ENCODE results near the gene FLT3.

GRCh38 chr13:28044608-28045007, 55.8 kb downstream of the FLT3 start:
- TF ChIP-seq EZH2phosphoT487 (conservative IDR thresholded peaks at IDR 0.05; ENCODE audit: low read length) = no peak
- TF ChIP-seq, protein P1, sequence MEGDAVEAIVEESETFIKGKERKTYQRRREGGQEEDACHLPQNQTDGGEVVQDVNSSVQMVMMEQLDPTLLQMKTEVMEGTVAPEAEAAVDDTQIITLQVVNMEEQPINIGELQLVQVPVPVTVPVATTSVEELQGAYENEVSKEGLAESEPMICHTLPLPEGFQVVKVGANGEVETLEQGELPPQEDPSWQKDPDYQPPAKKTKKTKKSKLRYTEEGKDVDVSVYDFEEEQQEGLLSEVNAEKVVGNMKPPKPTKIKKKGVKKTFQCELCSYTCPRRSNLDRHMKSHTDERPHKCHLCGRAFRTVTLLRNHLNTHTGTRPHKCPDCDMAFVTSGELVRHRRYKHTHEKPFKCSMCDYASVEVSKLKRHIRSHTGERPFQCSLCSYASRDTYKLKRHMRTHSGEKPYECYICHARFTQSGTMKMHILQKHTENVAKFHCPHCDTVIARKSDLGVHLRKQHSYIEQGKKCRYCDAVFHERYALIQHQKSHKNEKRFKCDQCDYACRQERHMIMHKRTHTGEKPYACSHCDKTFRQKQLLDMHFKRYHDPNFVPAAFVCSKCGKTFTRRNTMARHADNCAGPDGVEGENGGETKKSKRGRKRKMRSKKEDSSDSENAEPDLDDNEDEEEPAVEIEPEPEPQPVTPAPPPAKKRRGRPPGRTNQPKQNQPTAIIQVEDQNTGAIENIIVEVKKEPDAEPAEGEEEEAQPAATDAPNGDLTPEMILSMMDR (IDR thresholded peaks at IDR 0.05; ENCODE audit: insufficient read depth, low read length, poor library complexity, severe bottlenecking) = no peak
